Subcutaneous adipose tissue (tissue), 4 donors: ENCODE results near the gene CHST13. TPM values are rescaled to one million over a fixed set of nuclear protein-coding genes. Genes with fewer than 3 reads are reported as not detected.

Experiments used
- CTCF ChIP-seq: fragments of 450-650 bp; IDR thresholded peaks from one replicate; pipeline ENCODE4 v1.5.1; 2016; ENCODE audit warnings: low read depth, mild to moderate bottlenecking, control low read depth, antibody characterized with exemption, moderate library complexity
- total RNA-seq, 4 donors: library from RNA; depleted of rRNA; stranded (reverse); fragments of >200 nt; gene quantifications; one replicate each; pipeline ENCODE4 v1.1.0, GENCODE V29; 2016

The CHST13 gene
- total RNA-seq, 4 donors from 2014 or later, result 0.66 to 2.5 (median 1.3) TPM

- no peak for TF ChIP-seq CTCF
Measured at GRCh38 chr3:126536126-126536525, 12.2 kb downstream of the CHST13 start.

DNA sequence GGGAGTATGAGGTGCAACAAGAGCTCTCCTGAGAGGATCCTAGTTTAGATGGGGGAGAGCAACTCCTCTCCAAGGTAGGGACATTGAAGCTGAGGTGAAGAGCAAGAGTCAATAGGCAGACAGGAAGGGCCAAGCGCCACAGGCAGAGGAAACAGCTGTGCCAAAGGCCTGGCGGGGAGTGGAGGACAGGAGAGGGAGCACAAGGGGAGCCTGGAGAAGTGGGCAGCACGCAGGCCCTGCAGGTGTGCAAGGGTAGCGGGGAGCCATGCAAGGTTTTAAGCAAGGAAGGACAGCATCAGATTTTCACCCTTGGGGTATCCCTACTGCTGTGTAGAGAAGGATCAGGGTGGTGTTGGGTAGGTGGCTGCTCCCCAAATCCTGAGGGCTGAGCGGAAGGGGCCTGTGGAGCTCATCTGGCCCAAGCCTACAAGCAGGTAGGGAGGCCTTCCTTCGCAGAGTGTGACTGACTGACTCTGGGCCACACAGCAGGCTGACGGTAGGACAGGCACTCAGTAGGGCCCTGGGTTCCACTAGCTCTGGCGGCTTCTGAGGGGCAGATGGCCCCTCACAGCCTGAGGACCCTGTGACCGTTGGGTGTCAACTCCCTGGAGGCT, 13.3 kb downstream of the CHST13 start:
- TF ChIP-seq CTCF, result no peak

GRCh38 chr3:126537730-126538281, 13.9 kb downstream of the CHST13 start:
- TF ChIP-seq CTCF, result no peak

GRCh38 chr3:126538316-126538715, 14.4 kb downstream of the CHST13 start:
- TF ChIP-seq CTCF, result no peak

DNA sequence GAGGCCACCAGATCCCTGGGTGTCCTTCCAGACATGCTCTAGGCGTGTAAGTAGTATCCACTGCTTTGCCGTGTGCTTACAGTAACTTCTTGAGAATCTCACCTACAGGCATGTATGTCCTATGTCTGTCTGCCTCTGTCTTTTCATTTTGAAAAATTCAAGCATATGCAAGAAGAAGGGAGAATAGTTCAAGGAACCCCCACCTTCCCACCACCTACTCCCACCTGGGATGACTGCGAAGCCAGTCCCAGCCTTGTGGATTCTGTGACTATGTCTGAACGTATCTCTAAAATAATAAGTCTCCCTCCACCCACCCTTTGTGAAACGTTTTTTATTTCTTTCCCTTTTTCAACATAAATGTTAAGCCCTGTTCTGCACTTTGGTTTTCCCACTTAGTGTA, 15.0 kb downstream of the CHST13 start:
- no peak for TF ChIP-seq CTCF

DNA sequence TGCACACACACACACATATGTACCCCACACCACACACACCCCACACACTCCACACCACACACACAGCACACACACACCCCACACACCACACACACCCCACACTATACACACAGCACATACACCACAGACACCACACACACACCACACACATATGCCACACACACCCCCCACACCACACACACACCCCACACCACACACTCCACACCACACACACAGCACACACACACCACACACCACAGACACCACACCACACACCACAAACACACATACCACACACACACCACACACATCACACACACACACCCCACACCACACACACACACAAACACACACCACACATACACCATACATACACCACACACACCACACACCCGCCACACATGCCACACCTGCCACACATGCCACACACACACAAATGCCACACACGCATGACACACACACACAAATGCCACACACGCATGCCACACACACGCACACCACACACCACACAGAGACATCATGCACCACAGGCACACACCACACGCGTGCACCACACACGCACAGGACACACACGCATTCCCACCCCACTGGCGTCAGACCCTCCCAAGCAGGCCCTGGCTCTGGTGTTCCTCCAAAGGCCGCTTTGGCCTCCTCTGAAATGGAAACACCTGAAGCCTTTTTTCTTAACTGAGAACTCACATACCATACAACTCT, 15.7 kb downstream of the CHST13 start:
- TF ChIP-seq CTCF, result no peak

GRCh38 chr3:126540342-126540849, 16.4 kb downstream of the CHST13 start:
- TF ChIP-seq CTCF, result no peak
